GM20431 (cell line): ENCODE results near the gene PSD2.

Experiments used
- in situ Hi-C: fragments of 300-500 bp; cut with MseI, MboI; formaldehyde crosslinking; loops from one replicate; pipeline ENCODE4 v1.15.0; 2020; ENCODE audit warnings: low sequenced_read_pairs; ENCODE audit not compliant: unreplicated experiment

Gene PSD2

DNA sequence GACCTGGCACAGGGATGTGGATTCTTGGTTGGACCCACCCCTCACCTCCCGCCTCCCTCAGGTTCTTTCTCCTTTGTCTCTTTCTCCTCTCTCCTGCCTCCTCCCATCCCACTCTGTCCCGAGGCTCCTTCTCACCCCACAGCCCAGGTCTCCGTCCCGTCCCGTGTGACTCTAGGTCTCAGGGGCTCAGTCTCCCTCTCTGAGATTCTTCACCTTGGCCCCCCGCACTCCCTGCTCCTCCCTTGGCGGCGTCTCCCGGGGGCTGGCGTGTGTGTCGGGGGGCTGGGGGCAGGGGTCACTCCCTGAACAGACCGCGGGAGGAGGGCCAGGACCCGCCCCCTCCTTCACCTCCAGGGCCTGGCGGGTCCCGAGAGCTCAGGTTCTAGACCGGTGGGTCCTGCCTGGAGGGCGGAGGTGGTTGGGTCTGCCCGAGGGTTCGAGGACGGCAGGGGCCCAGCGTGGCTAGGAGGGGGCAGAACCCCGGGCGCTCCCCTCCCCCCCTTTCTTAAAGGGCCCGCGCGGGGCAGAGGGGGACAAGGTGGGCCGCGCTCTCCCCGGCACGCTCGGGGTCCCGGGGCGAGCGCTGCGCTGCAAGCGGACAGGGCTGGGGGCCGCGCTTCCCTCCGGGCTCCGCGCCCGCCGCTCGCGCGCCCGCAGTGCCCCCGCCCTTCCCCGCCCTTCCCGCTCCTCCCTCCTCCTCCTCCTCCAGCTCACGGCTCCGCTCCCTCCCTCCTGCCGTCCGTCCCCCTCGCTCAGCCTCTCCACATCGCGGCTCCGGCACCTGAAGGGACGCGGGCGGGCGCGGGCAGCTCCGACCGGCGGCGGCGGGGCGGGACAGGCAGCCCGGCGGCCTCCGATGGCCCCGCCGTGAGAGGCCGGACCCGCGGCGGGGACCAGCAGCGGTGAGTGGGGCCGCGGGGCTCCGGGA, at the start of gene PSD2:
PSD2 (plus strand) TSS at position 735 of the 928 bp plus-strand sequence. CDS start 13,633 bp downstream, outside the sequence.
- in situ Hi-C loops = loop anchor here (25.0 kb wide), 1 partner anchor 367 kb away; no protein-coding TSS in a partner anchor

DNA sequence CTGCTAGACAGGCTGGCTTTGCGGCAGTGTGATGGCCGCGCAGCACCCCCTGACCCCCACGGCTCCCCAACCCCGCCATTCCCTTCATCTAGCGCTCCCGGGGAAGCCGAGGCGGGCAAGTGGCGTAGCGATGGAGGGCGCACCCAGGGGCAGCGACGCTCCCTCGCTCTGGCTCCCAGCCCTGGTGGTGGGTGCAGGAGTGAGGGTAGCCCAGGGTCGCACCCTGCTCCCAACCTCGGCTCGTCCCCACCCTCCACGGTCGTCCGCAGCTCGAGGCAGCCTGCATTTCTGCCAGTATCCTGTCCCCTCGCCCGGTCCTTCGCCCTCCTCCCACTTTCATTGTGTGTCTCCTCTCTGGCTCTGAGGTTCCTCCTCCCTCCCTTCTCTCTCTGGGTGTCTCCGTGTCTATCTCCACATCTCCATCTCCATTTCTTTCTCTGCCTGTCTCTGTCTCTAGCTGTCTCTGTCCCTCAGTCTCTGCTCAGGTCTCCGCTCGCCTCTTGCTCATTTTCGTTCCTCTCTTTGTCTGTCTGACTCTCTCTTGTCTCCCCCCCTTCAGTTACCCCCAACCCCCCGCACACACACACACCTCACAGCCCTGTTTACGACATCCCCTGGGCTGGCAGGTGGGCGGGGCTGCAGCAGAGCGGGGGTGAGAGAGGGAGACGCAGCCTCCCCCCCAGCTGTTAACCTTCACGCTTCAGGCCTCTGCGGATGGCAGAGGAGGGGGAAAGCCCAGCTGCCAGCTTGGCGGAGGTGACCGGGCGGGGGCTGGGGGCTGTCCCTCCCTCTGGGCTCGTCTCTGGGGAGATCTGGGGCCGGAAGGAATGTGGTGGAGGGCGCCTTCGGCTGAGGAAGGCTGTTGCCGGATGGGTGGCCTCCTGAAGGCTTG, 48.7 kb upstream of the PSD2 start:
- in situ Hi-C loops = no loop called here

DNA sequence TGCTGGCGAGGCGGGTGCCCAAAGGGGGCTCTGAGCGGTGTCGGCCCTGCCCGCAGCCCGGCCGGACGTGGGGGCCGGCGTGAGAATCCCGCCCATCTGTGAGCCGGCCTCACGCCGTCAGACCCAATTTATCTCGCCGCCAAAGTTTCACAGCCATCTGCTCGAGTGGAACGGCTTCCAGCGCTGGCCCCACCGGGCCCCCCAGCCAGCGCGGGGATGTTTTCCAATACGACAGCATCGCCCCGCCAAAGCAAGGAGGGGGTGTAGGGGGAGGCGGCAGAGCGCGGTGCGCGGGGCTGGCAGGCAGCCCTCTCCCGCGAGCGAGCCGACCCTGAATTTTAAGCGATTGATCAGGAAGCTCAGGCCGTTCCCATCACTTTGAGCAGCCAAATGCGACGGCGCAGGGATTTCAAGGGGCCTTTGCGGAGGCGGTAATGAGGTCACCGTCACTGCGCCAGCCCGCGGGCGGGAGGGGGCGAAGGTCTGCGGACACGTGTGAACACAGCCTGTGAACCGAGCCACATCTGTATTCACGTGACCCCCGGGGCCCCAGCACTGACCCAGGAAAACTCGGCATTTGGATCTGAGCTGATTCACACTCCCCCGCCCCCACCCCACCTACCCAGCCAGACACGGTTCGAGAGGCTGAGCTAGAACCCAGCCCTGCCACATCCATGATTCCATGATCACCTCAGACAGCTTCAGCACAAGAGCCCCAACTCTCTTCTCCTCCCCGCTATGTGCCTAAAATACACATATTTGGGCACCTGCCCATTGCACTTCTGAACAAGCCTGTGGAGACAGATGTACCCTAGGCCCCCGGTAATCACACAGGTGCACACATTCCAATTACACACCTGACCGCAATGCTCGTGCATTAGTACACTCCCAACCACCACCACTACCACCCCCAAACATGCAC, 47.8 kb upstream of the PSD2 start:
- in situ Hi-C loops = no loop called here

DNA sequence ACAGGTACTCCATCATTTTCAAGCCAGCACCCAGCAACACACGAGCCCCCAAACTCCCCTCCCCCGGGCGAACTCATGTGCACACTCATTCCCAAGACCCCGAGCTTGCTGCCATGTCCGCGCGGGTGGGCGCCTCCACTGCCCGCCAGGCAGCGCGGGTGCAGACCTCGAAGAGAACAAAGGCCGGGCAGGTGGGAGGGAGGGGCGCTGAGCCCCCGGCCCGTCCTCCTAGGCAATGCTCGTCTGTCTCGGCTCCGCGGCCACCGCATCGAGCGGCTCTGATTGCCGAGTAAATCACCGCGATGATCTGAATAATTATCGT, 47.1 kb upstream of the PSD2 start:
- in situ Hi-C loops = no loop called here

DNA sequence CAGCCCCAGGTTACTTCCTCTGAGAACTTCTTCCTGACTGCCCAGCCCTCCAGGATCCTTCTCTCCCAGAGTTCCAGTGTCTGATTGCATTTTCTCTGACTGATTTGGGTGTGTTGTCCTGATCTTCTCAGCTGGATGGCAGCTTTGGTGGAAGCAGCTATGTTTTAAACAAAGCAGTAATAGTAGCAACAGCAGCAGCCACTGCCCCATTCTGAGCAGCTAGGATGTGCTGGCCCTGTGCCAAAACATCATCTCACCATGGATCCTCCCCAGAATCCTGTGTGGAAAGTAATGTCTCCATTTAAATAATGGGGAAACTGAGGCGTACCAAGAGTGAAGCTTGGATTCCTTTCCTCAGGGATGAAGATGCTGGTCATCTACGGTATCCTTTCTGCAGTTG, 46.4 kb upstream of the PSD2 start:
- in situ Hi-C loops = no loop called here

DNA sequence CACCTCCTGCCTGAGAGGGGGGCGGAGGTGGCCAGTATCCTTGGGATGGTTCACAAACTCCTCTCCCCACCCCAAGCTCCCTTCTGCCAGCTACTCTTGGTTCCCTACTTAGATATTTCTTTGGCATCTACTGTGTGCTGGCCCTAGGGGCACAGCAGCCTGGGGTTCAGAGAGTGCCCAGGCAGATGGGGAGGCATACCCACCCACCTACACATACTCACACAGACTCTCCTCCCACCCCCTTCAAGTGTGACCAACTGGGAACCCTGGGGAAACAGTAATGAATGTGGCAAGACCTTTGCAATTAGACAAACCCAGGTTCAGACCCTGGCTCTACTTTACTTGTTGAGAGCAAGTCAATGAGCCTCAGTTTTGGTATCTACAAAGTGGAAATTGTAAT, 44.4 kb upstream of the PSD2 start:
- in situ Hi-C loops = loop anchor here (10.0 kb wide), 1 partner anchor 116 kb away; no protein-coding TSS in a partner anchor

DNA sequence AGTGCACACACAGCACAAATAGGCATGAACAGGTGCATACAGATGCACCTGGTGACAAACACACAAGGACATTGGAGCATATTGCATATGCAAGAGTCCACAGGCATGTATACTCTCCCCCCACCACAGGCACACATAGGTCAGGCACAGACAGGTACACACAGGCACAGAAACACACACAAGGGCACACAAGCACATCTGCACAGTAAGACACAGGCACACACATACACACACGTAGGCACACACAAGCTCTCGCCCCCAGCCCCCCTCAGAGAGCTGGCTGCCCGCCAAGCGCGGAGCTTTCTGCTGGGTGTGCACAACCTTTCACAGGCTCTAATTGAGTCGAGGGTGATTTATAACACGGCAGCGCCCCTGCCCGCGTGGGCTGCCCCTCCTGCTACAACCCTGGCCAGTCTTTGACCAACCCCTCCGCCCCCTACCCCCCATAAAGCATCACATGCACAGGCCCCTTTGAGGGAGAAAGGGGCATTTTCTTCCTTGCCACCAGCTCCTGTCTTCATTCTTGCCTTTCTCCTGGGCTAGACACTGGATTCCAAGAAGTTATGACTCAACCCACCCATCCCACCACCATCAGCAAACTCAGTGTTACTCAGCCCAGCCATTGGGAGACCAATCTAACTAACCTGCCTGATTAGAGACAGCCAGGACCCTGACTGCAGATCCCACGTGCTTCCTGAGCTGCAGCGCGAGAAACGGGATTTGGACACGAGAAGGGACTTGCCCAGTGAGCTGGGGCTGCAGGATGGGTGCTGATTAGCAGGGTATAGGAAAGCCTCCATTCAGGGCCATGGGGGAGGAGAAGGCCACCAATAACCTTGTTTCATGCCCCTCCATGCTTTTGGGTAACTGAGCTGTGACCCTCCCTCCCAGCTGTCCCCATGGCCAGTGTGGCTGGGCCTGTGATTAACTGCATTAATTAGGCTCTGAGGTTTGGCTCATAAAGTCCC, 42.8 kb upstream of the PSD2 start:
- in situ Hi-C loops = loop anchor here (10.0 kb wide), 1 partner anchor 118 kb away; no protein-coding TSS in a partner anchor

DNA sequence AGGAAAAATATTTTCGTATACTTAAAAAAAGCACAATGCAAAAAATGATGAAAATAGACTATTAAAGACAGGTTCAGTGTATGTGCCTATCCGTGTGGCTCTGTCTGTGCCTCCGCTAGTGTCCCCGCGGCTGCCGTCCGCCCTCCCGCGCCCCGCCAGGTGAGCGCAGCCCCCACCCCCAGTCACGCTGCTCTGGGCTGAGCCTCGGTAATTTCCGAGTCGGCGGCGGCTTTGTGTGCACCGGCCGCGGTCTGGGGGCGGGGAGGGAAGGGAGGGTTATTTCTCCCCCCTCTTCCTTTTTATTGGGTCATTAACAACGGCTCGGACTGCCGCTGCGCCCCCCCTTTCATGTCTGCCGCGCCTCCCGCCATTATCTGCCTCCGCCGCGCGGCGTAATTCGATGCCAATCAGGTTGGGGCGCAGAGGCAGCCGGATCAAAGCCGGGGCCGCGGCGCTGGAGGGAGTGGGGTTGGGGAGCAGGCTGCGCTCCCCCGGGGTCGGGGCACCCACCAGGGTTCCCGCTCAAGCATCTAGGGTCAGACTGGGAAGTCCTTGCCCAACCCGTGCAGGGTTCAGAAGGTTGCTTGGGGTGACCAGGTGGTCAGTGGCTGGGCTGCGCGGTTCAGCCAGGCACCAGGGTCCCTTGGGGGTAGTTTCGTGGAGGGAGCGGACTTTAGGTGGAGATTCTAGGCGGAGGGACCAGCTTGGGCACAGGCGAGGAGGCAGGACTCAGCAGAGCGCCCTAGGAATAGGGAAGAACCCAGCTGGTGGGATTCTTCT, 39.5 kb upstream of the PSD2 start:
- in situ Hi-C loops = loop anchor here (10.0 kb wide), 1 partner anchor 121 kb away; no protein-coding TSS in a partner anchor

DNA sequence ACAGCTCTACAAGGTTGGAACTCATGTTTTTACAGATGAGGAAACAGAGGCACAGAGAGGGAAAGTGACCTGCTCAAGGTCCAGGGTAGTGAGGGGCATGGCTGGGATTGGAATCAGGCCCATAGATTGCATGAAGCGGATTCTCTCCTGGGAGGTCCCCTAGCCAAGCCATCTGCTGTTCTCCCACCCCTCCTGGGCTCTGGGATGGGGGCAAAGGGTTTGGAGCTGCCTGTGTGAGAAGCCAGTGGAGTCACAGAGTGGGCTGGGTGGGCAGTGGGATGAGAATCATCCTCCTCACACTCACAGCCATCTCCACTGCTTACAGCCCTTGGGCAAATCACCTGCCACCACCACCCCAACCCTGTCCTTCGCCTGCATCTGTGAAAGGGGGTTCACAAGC, 38.6 kb upstream of the PSD2 start:
- in situ Hi-C loops = loop anchor here (10.0 kb wide), 1 partner anchor 122 kb away; no protein-coding TSS in a partner anchor

DNA sequence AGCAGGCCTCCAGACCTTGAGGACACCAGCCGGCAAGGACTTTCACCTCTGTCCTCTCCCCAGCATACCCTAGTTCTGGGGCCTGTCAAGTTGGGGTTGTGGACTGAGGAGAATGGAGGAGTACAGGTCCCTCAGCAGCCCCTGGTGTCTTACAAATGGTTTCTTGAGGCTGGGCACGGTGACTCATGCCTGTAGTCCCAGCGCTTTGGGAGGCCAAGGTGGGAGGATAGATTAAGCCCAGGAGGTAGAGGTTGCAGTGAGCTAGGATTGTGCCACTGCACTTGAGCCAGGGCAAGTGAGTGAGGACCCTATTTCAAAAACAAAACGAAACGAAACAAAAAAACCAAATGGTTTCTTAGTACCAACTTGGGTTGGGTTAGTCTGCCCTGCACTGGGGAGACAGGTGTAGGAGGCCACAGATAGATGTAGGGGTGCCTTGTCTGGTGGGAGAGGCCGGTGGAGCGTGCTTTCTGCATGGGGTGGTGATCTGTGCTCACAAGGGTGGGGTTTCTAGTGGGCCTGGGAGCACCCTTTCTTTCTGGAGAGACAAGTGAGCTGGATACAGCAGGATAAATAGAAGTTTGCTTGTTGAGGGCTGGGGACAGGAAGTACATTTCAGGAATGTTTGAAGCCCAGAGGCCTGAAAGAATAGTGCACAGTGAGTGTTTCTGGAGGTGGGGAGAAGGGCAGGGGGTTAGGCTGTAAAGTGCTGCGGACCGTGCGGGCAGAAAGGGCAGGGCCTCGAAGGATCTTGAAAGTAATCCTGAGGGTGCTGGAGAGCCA, 37.7 kb upstream of the PSD2 start:
- in situ Hi-C loops = loop anchor here (10.0 kb wide), 1 partner anchor 123 kb away; no protein-coding TSS in a partner anchor

DNA sequence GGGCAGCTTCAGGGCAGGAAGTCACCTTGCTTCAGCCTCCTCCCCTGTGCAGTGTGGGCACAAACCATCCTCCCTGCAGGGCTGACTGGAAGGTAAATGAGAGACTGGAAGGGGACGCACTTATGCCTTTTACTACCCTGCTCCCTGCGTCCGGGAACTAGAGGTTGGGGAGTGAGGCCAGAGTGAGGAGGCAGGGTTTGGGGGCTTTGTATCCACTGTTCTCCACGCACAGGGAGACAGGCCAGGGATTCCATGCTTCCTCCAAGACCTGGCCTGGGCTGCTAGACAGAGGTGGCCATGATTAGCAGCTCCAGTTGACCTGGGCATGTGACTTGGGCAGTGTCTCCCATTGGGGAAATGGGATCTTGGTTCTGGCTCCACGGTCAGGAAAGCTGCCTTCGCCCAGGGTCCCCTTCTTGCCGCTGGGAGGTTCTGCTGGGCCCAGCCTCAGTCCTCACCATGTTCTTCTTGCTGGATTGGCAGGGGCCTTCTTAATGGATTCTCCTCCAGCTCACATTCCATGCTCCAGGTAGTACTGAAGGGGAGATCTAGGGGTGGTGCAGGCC, 37.0 kb upstream of the PSD2 start:
- in situ Hi-C loops = loop anchor here (10.0 kb wide), 1 partner anchor 124 kb away; no protein-coding TSS in a partner anchor

DNA sequence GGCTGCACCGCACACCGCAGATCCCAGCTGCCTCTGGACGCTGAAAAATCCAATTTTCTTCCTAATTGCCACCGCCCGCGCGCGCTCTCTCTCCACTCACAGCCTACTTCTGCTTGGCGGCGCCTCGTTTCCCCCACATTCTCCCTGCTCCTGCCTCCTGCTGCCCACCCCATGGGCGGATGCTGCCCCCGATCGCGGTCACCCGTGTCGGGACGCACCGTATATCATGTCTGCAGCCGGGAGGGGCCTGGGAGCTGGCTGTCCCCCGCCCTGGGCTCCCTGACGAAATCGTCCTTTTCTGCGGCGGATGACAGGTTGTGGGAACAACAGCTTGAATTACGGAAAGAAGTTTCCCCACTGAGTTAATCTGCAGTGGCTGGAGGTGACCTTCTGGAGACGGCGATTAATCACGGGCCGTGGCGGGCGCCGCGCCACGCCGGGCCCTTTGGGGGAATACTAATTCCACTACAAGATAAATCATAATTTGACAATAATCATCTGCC, 36.3 kb upstream of the PSD2 start:
- in situ Hi-C loops = loop anchor here (10.0 kb wide), 1 partner anchor 124 kb away; no protein-coding TSS in a partner anchor

DNA sequence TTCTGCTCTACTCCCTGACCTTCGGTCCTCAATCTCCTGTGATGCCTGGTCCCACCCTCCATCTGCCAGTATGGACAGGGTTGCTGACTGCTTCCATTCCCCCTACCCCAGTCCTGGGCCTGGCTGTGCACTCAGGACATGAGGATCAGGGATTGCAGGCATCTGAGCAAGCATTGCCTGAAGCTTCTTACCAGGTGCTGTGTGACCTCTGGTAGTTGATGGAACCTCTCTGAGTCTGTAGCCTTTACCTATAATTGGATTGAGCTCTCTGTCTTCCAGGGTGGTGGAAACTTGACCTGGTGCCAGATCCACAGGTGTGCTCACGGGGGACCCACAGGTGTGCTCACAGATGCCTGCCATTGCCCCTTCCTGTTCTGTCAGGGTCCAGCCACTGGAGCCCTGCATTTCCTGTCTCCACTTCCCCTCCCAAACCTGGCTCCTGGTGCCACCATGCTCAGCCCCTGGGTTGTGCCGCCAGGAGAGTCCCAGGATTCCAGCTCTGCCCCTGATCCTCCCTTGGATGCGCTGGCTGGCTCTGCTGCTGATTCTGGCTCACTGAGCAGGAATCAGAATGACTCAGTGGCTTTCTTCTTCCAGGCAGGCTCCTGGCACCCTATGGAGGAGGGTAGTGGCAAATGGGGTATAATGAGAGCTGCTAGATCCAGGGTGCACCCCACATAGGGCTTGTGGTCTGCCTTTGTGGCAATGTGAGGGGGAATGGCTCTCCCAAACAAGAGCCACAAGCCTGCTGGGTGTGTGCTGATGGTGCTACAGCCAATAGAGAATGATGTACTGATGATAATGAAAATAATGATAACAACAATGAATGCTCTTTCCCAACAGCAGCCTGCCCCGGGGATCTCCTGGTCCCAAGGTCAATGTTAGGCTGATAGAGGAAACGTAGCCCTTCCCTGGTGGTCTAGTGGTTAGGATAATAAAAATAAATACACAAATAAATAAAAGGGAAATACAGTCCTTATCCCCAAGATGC, 35.2 kb upstream of the PSD2 start:
- in situ Hi-C loops = no loop called here

DNA sequence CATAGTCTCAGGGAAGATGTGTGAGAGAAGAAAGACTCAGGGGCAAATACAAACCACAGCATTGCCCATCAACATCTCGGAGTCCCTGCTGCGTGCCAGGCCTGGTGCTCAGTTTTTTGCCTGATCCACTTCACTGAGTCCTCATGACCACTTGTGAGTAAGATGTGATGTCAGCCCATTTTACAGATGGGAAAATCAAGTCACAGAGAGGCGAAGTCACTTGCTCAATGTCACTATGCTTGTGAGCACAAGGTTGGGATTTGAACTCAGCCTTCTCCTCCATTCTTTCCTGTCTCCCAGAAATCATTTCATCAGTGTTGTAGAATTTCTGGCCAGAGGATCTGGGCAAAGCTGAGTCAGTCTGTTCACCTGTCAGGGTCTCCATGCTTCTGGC, 34.6 kb upstream of the PSD2 start:
- in situ Hi-C loops = no loop called here

DNA sequence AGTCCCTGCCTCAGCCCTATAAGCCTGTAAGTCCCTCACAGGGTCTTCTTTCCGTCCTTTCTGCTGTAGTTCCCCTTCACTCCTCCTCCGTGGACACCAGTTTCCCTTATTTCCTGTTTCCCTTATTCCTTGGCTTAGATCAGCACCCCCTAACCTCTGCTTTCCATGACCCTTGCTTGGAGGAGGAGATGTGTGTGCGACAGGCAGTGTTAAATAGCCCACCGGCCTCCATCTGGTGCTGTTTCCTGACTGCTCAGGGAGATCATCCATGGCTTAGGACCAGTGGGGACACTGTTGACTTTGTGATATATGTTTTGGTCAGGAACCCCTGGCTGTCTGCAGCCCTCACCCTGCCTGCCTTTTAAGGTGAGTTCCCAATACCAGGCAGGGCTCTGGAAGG, 34.1 kb upstream of the PSD2 start:
- in situ Hi-C loops = no loop called here
